ENCODE data around the gene MED17.

MED17 gene

GRCh38 chr11:93846411-93846810 lies 62.3 kb downstream of the MED17 start:
- Histone ChIP-seq H3K14ac (ENCODE audit: low read length) (no peak overlapping the region), H2BK120ac (ENCODE audit: insufficient read depth, low read length, poor library complexity) (no peak overlapping the region), H4K12ac (ENCODE audit: low read depth, low read length) (no peak overlapping the region), H3K4me1 (ENCODE audit: control insufficient read depth in 1 of 2, insufficient read depth in 2 of 2, low read length in 2 of 2) (peaks cover 2 to 13% of the 10 kb centered on the region in 2 experiments), H2AFZ (ENCODE audit: insufficient read depth, low read length, poor library complexity) (no peak overlapping the region), H3K4me3 (ENCODE audit: low read depth, low read length) (no peak overlapping the region), H3K79me2 (ENCODE audit: control insufficient read depth, insufficient read depth, low read length, poor library complexity) (no peaks in the 10 kb centered on the region), H4K8ac (ENCODE audit: low read depth, low read length) (no peak overlapping the region), H2BK5ac (ENCODE audit: low read depth, low read length, poor library complexity) (no peak overlapping the region), H3K9me3 (ENCODE audit: insufficient read depth, low read depth, low read length) (no peaks in the 10 kb centered on the region), H3K27me3 (ENCODE audit: insufficient read depth, low read length) (no peaks in the 10 kb centered on the region), H4K91ac (ENCODE audit: low read depth, low read length) (no peak overlapping the region), H2AK5ac (ENCODE audit: low read length) (no peak overlapping the region), H2BK12ac (ENCODE audit: low read length) (no peak overlapping the region), H3K79me1 (ENCODE audit: low read length) (no peaks in the 10 kb centered on the region), H3K4me2 (ENCODE audit: low read length) (no peak overlapping the region), H3K18ac (ENCODE audit: low read length) (no peak overlapping the region), H3K23ac (ENCODE audit: low read length) (no peak overlapping the region), H3K27ac (ENCODE audit: low read depth, low read length) (no peak overlapping the region), H3K9ac (ENCODE audit: low read length) (no peak overlapping the region), H3K4ac (ENCODE audit: low read depth, low read length) (no peak overlapping the region), H3K36me3 (ENCODE audit: control insufficient read depth in 1 of 2, insufficient read depth in 2 of 2, low read length in 2 of 2) (no peaks in the 10 kb centered on the region)
- no CpG with 5 or more reads among the region's 2 CpGs for whole genome bisulfite sequencing (ENCODE audit: extremely low coverage, insufficient coverage, insufficient read length)
- DNase-seq, result no peak

- H3K4me3 ChIP-seq (ENCODE audit: low read depth, low read length), result no peak overlapping the region
- no peaks in the 10 kb centered on the region for H3K79me1 ChIP-seq (ENCODE audit: low read length)
- no peak overlapping the region for H3K9ac ChIP-seq (ENCODE audit: low read length)
- H3K36me3 ChIP-seq (ENCODE audit: control insufficient read depth in 1 of 2, insufficient read depth in 2 of 2, low read length in 2 of 2), result no peaks in the 10 kb centered on the region
- DNase-seq, result no peak
- no peak overlapping the region for H2AK5ac ChIP-seq (ENCODE audit: low read length)
- no peak overlapping the region for H3K23ac ChIP-seq (ENCODE audit: low read length)
- no peak overlapping the region for H3K27ac ChIP-seq (ENCODE audit: low read depth, low read length)
- no peak overlapping the region for H4K91ac ChIP-seq (ENCODE audit: low read depth, low read length)
- no peak overlapping the region for H3K4me2 ChIP-seq (ENCODE audit: low read length)
- H3K14ac ChIP-seq (ENCODE audit: low read length), result no peak overlapping the region
- no peak overlapping the region for H3K18ac ChIP-seq (ENCODE audit: low read length)
- no peak overlapping the region for H4K8ac ChIP-seq (ENCODE audit: low read depth, low read length)
- H3K4ac ChIP-seq (ENCODE audit: low read depth, low read length), result no peak overlapping the region
- H3K79me2 ChIP-seq (ENCODE audit: control insufficient read depth, insufficient read depth, low read length, poor library complexity), result no peaks in the 10 kb centered on the region
- H2BK120ac ChIP-seq (ENCODE audit: insufficient read depth, low read length, poor library complexity), result no peak overlapping the region
- H2BK5ac ChIP-seq (ENCODE audit: low read depth, low read length, poor library complexity), result no peak overlapping the region
- H4K12ac ChIP-seq (ENCODE audit: low read depth, low read length), result no peak overlapping the region
- no peak overlapping the region for H2AFZ ChIP-seq (ENCODE audit: insufficient read depth, low read length, poor library complexity)
- no CpG with 5 or more reads among the region's 5 CpGs for WGBS (ENCODE audit: extremely low coverage, insufficient coverage, insufficient read length)
- no peak overlapping the region for H2BK12ac ChIP-seq (ENCODE audit: low read length)
- H3K27me3 ChIP-seq (ENCODE audit: insufficient read depth, low read length), result no peaks in the 10 kb centered on the region
- no peaks in the 10 kb centered on the region for H3K9me3 ChIP-seq (ENCODE audit: insufficient read depth, low read depth, low read length)
- H3K4me1 ChIP-seq (ENCODE audit: control insufficient read depth in 1 of 2, insufficient read depth in 2 of 2, low read length in 2 of 2), result peaks cover 2 to 10% of the 10 kb centered on the region in 2 experiments
These were observed 65.1 kb downstream of the MED17 start for GRCh38 chr11:93849201-93849600.

DNA sequence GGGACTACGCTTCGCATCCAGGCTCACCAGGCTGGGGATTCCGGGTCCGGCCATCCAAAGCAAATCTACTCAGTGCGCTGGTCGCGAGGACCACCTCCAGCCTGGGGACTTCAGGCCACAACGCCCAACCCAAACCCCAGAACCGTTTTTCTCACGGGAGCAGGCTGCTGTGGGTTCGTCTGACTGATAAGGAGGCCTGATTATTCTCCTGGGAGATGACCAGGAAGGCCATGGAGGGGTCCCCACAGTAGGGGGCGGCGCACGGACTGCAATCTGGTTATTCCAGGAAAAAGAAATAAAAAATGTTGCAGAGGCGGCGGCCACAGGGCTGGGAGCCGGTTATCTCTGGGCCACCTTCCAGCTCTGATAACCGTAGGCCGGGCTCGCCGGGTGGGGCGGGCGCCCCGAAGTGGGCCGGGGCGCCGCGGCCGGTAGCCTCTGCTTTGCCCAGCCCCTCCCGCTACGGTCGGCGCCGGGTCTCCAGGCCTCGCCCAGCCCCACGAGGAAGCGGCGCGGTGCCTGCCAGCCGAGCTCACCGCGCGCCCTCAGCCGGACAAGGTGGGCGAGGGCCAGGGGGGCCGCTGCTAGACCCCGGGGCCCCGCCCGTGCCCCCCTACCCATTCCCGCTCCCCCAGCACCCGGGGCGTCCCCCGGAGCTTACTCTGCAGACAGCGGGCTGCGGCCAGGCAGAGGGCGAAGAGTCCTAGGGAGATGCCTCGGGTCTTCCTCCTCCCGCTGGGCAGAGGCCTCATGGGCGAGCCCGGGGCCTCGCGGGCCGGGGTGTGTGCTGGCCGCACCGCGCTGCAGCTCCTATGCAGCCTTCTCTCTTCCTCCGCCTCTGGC lies 65.9 kb downstream of the MED17 start:
- Histone ChIP-seq H3K14ac (ENCODE audit: low read length) (no peak overlapping the region), H2BK5ac (ENCODE audit: low read depth, low read length, poor library complexity) (no peak overlapping the region), H3K27me3 (ENCODE audit: insufficient read depth, low read length) (no peaks in the 10 kb centered on the region), H3K36me3 (ENCODE audit: control insufficient read depth in 1 of 2, insufficient read depth in 2 of 2, low read length in 2 of 2) (no peaks in the 10 kb centered on the region), H4K12ac (ENCODE audit: low read depth, low read length) (peak overlapping the region; percentile 40), H3K4me1 (ENCODE audit: control insufficient read depth in 1 of 2, insufficient read depth in 2 of 2, low read length in 2 of 2) (peaks cover 0 to 10% of the 10 kb centered on the region in 2 experiments), H4K91ac (ENCODE audit: low read depth, low read length) (no peak overlapping the region), H3K4me3 (ENCODE audit: low read depth, low read length) (peak overlapping the region; percentile 3), H3K9me3 (ENCODE audit: insufficient read depth, low read depth, low read length) (no peaks in the 10 kb centered on the region), H3K79me1 (ENCODE audit: low read length) (no peaks in the 10 kb centered on the region), H2BK12ac (ENCODE audit: low read length) (no peak overlapping the region), H3K4me2 (ENCODE audit: low read length) (peak overlapping the region; percentile 65), H3K27ac (ENCODE audit: low read depth, low read length) (no peak overlapping the region), H3K18ac (ENCODE audit: low read length) (no peak overlapping the region), H2AFZ (ENCODE audit: insufficient read depth, low read length, poor library complexity) (peak overlapping the region; percentile 19), H3K23ac (ENCODE audit: low read length) (no peak overlapping the region), H3K4ac (ENCODE audit: low read depth, low read length) (no peak overlapping the region), H2BK120ac (ENCODE audit: insufficient read depth, low read length, poor library complexity) (no peak overlapping the region), H2AK5ac (ENCODE audit: low read length) (no peak overlapping the region), H4K8ac (ENCODE audit: low read depth, low read length) (no peak overlapping the region), H3K79me2 (ENCODE audit: control insufficient read depth, insufficient read depth, low read length, poor library complexity) (no peaks in the 10 kb centered on the region), H3K9ac (ENCODE audit: low read length) (no peak overlapping the region)
- WGBS (ENCODE audit: extremely low coverage, insufficient coverage, insufficient read length), result no CpG with 5 or more reads among the region's 67 CpGs
- DNase-seq, result peak in 1 of 2 donors; percentile 36

DNA sequence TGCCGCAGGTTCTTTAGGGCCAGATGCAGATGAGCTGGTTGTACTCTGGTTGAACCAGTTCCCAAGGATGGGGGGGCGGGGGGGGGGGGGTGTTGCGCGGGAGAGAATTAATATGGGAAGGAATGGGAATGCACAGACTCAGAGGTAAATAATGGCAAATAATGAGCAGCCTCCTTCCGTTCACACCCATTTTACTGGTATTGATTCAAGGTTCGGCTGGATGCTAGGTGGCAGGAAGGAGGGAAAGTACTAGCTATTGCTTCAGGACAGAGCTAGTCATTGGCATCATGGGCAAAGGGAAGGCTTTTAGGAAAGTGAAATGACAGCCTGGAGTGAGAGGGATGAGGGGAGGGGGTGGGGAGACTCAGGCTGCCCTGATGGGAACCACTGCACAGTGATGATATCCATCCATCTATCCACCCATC lies 66.5 kb downstream of the MED17 start, which contains the start of gene VSTM5:
Gene VSTM5 (minus strand): TSS at position 25 of the 425 bp plus-strand sequence. CDS start 116 bp downstream, outside the sequence.
- no peak within 1 kb of the TSS for H2BK5ac ChIP-seq (ENCODE audit: low read depth, low read length, poor library complexity)
- no peaks in the 10 kb centered on the region for H3K27me3 ChIP-seq (ENCODE audit: insufficient read depth, low read length)
- no peak within 1 kb of the TSS for H2AK5ac ChIP-seq (ENCODE audit: low read length)
- no peaks in the 10 kb centered on the region for H3K79me1 ChIP-seq (ENCODE audit: low read length)
- no peak for DNase-seq
- H2AFZ ChIP-seq (ENCODE audit: insufficient read depth, low read length, poor library complexity), result peak within 1 kb of the TSS; percentile 19
- peak within 1 kb of the TSS; percentile 3 for H3K4me3 ChIP-seq (ENCODE audit: low read depth, low read length)
- H3K18ac ChIP-seq (ENCODE audit: low read length), result no peak within 1 kb of the TSS
- no peaks in the 10 kb centered on the region for H3K79me2 ChIP-seq (ENCODE audit: control insufficient read depth, insufficient read depth, low read length, poor library complexity)
- no peak within 1 kb of the TSS for H3K4ac ChIP-seq (ENCODE audit: low read depth, low read length)
- H2BK120ac ChIP-seq (ENCODE audit: insufficient read depth, low read length, poor library complexity), result no peak within 1 kb of the TSS
- no peak within 1 kb of the TSS for H3K9ac ChIP-seq (ENCODE audit: low read length)
- no peak within 1 kb of the TSS for H3K23ac ChIP-seq (ENCODE audit: low read length)
- H4K91ac ChIP-seq (ENCODE audit: low read depth, low read length), result no peak within 1 kb of the TSS
- H3K14ac ChIP-seq (ENCODE audit: low read length), result no peak within 1 kb of the TSS
- H3K4me1 ChIP-seq (ENCODE audit: control insufficient read depth in 1 of 2, insufficient read depth in 2 of 2, low read length in 2 of 2), result peaks cover 0 to 5% of the 10 kb centered on the region in 2 experiments
- no peak within 1 kb of the TSS for H3K27ac ChIP-seq (ENCODE audit: low read depth, low read length)
- no peaks in the 10 kb centered on the region for H3K9me3 ChIP-seq (ENCODE audit: insufficient read depth, low read depth, low read length)
- peak within 1 kb of the TSS; percentile 40 for H4K12ac ChIP-seq (ENCODE audit: low read depth, low read length)
- whole genome bisulfite sequencing (ENCODE audit: extremely low coverage, insufficient coverage, insufficient read length), result no CpG with 5 or more reads among the region's 6 CpGs
- H2BK12ac ChIP-seq (ENCODE audit: low read length), result no peak within 1 kb of the TSS
- H3K4me2 ChIP-seq (ENCODE audit: low read length), result peak within 1 kb of the TSS; percentile 65
- H3K36me3 ChIP-seq (ENCODE audit: control insufficient read depth in 1 of 2, insufficient read depth in 2 of 2, low read length in 2 of 2), result no peaks in the 10 kb centered on the region
- no peak within 1 kb of the TSS for H4K8ac ChIP-seq (ENCODE audit: low read depth, low read length)
